ENCODE data around the gene DDX28.

DNA sequence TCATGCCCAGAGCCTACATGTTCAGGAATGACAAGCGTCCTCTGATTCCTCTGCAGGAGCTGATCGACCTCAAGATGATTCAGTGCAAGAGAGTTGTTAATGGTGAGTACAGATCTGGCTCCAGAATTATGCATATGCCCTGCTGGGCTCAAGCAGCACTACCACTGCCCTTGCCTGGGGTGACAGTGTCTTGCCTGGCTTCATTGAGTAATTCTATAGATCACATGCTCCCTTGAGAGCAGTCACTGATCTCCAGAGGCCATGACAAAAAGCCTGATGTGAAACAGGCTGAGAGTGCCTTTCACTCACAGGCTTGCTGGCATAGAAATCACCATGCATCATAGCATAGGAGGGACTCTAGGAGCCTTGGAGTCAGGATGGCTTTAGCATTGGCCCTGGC is 26.4 kb upstream of the DDX28 start:
- TF ChIP-seq CTCF (IDR thresholded peaks at IDR 0.05) (no peak), POLR2A (IDR thresholded peaks at IDR 0.05) (no peak)
